Measurements from ENCODE around the gene NEDD4. TPM values are rescaled to one million over a fixed set of nuclear protein-coding genes. Genes with fewer than 3 reads are reported as not detected.

NEDD4 gene
- total and polyA plus RNA-seq, 10 of the 15 experiments (the other 5 are each of a cell fraction or from before 2014, with no cell fraction given): 1.3 to 7.7 (median 4.4) TPM

DNA sequence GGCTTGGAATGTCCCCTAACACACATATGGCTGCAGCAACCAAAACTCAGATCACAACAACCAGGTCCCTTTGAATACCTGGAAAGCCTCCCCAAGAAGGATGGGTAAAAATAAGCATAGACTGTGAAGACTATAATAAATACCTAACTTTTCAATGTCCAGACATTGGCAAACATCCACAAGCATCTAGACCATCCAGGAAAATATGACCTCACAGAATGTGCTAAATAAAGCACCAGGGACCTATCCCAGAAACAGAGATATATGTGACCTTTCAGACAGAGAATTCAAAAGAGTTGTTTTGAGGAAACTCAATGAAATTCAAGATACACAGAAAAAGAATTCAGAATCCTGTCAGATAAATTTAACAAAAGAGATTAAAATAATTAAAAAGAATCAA is 109.2 kb downstream of the NEDD4 start:
- no peak for DNase-seq (ENCODE audit: low read depth, low spot score)
- H2AFZ ChIP-seq (ENCODE audit: control insufficient read depth, low read depth, low read length): no peak overlapping the region
- H3K36me3 ChIP-seq (ENCODE audit: control insufficient read depth in 2 of 2, insufficient read depth in 2 of 2, low read length in 1 of 2): no peaks in the 10 kb centered on the region
- ChIA-PET POLR2A (no interaction called here), RAD21 (ENCODE audit: unreplicated experiment) (no interaction called here), CTCF (no interaction called here), SMC1A (ENCODE audit: uncharacterized antibody, unreplicated experiment) (no interaction called here)
- no peaks in the 10 kb centered on the region for H3K27me3 ChIP-seq (replicated peaks in 1 of 2; ENCODE audit: control insufficient read depth in 2 of 2, insufficient read depth in 2 of 2, low read length in 1 of 2)
- no peak overlapping the region for H3K4me3 ChIP-seq
- no peaks in the 10 kb centered on the region for H3K9me3 ChIP-seq (replicated peaks; ENCODE audit: control insufficient read depth, insufficient read depth, low read length)
- no peak overlapping the region for H3K4me2 ChIP-seq (ENCODE audit: control insufficient read depth, insufficient read depth)
- H3K9ac ChIP-seq (ENCODE audit: control insufficient read depth, insufficient read depth, low read length): no peak overlapping the region
- in situ Hi-C loops (cut with MboI): no loop called here
- ATAC-seq: no peak
- no peak for FAIRE-seq
- intact Hi-C loops (cut with micrococcal nuclease; ENCODE audit: unreplicated experiment): no loop called here
- H3K4me1 ChIP-seq (ENCODE audit: control insufficient read depth, insufficient read depth, low read length): no peaks in the 10 kb centered on the region
- no TSS peak for BruUV-seq (replicated peaks)
- no peaks in the 10 kb centered on the region for H4K20me1 ChIP-seq (ENCODE audit: control insufficient read depth, insufficient read depth)
- H3K79me2 ChIP-seq (ENCODE audit: control insufficient read depth, insufficient read depth, low read length): no peaks in the 10 kb centered on the region
- TF ChIP-seq RAD51 (IDR thresholded peaks at IDR 0.05) (no peak), ZSCAN29 (IDR thresholded peaks at IDR 0.05) (no peak), GABPA (IDR thresholded peaks at IDR 0.05; ENCODE audit: low read depth) (no peak), RUNX3 (IDR thresholded peaks at IDR 0.05; ENCODE audit: low read length) (no peak), CBX5 (IDR thresholded peaks at IDR 0.05; ENCODE audit: low read depth) (no peak), MXI1 (IDR thresholded peaks at IDR 0.05; ENCODE audit: low read depth, low read length) (no peak), ESRRA (IDR thresholded peaks at IDR 0.05; ENCODE audit: low read length) (no peak), KAT2A (conservative IDR thresholded peaks at IDR 0.05; ENCODE audit: control insufficient read depth, low read depth, low read length) (no peak), NBN (IDR thresholded peaks at IDR 0.05) (no peak), MYC (IDR thresholded peaks at IDR 0.05; ENCODE audit: insufficient read depth, insufficient read length, insufficient replicate concordance, low read length, severe bottlenecking) (no peak), RAD21 (IDR thresholded peaks at IDR 0.05; ENCODE audit: insufficient read depth, low read depth, low read length) (no peak), SREBF1 (IDR thresholded peaks at IDR 0.05; ENCODE audit: low read length) (no peak), BHLHE40 (IDR thresholded peaks at IDR 0.05; ENCODE audit: borderline replicate concordance in 1 of 2, low read depth in 2 of 2, low read length in 1 of 2) (no peak), SMARCA5 (IDR thresholded peaks at IDR 0.05) (no peak), MYB (IDR thresholded peaks at IDR 0.05; ENCODE audit: borderline replicate concordance, low read depth, low read length) (no peak), SPI1 (IDR thresholded peaks at IDR 0.05; ENCODE audit: borderline replicate concordance, insufficient read depth, low read depth, low read length) (no peak), TCF3 (IDR thresholded peaks at IDR 0.05; ENCODE audit: borderline replicate concordance, insufficient read depth, low read depth, low read length) (no peak)
- TF ChIP-seq, protein P1, sequence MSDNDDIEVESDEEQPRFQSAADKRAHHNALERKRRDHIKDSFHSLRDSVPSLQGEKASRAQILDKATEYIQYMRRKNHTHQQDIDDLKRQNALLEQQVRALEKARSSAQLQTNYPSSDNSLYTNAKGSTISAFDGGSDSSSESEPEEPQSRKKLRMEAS (IDR thresholded peaks at IDR 0.05; ENCODE audit: low read depth, low read length): no peak
- TF ChIP-seq, protein P2, sequence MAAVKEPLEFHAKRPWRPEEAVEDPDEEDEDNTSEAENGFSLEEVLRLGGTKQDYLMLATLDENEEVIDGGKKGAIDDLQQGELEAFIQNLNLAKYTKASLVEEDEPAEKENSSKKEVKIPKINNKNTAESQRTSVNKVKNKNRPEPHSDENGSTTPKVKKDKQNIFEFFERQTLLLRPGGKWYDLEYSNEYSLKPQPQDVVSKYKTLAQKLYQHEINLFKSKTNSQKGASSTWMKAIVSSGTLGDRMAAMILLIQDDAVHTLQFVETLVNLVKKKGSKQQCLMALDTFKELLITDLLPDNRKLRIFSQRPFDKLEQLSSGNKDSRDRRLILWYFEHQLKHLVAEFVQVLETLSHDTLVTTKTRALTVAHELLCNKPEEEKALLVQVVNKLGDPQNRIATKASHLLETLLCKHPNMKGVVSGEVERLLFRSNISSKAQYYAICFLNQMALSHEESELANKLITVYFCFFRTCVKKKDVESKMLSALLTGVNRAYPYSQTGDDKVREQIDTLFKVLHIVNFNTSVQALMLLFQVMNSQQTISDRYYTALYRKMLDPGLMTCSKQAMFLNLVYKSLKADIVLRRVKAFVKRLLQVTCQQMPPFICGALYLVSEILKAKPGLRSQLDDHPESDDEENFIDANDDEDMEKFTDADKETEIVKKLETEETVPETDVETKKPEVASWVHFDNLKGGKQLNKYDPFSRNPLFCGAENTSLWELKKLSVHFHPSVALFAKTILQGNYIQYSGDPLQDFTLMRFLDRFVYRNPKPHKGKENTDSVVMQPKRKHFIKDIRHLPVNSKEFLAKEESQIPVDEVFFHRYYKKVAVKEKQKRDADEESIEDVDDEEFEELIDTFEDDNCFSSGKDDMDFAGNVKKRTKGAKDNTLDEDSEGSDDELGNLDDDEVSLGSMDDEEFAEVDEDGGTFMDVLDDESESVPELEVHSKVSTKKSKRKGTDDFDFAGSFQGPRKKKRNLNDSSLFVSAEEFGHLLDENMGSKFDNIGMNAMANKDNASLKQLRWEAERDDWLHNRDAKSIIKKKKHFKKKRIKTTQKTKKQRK (IDR thresholded peaks at IDR 0.05; ENCODE audit: low read depth, low read length): no peak
- TF ChIP-seq, protein P3, sequence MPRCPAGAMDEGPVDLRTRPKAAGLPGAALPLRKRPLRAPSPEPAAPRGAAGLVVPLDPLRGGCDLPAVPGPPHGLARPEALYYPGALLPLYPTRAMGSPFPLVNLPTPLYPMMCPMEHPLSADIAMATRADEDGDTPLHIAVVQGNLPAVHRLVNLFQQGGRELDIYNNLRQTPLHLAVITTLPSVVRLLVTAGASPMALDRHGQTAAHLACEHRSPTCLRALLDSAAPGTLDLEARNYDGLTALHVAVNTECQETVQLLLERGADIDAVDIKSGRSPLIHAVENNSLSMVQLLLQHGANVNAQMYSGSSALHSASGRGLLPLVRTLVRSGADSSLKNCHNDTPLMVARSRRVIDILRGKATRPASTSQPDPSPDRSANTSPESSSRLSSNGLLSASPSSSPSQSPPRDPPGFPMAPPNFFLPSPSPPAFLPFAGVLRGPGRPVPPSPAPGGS (IDR thresholded peaks at IDR 0.05; ENCODE audit: borderline replicate concordance, insufficient read depth, low read depth, low read length, poor library complexity, severe bottlenecking): no peak
- no peak overlapping the region for H3K27ac ChIP-seq (ENCODE audit: control insufficient read depth, insufficient read depth)

Data from GM12878 (cell line).